H9 (cell line): ENCODE measurements around the gene ARNT2. TPM values are rescaled to one million over a fixed set of nuclear protein-coding genes. Genes with fewer than 3 reads are reported as not detected.

Experiments used
- DNase-seq: peaks from one replicate; pipeline ENCODE4 v3.0.0-alpha.2; 2017
- H2AFZ ChIP-seq: one replicate; pipeline ENCODE4 v1.6.1; 2013; ENCODE audit warnings: mild to moderate bottlenecking, low read length, control low read depth, moderate library complexity
- H2AK5ac ChIP-seq: 2 replicates; pipeline ENCODE4 v1.6.1; 2013; ENCODE audit warnings: low read length, control low read depth, mixed read lengths; ENCODE audit not compliant: insufficient read length
- H2BK120ac ChIP-seq: one replicate; pipeline ENCODE4 v1.6.1; 2013; ENCODE audit warnings: low read depth, mild to moderate bottlenecking, low read length, control low read depth, inconsistent platforms; ENCODE audit not compliant: poor library complexity, severe bottlenecking
- H2BK12ac ChIP-seq: 2 replicates; pipeline ENCODE4 v1.6.1; 2013; ENCODE audit warnings: low read length, control low read depth, mixed read lengths, low read depth; ENCODE audit not compliant: insufficient read length
- H2BK15ac ChIP-seq: 2 replicates; pipeline ENCODE4 v1.6.1; 2013; ENCODE audit warnings: low read depth, low read length, control low read depth
- H2BK20ac ChIP-seq: one replicate; pipeline ENCODE4 v1.6.1; 2013; ENCODE audit warnings: low read depth, mild to moderate bottlenecking, low read length, control low read depth, inconsistent platforms; ENCODE audit not compliant: poor library complexity, severe bottlenecking
- H2BK5ac ChIP-seq: 2 replicates; pipeline ENCODE4 v1.6.1; 2013; ENCODE audit warnings: low read length, control low read depth, mixed read lengths; ENCODE audit not compliant: insufficient read length
- H3K14ac ChIP-seq: 2 replicates; pipeline ENCODE4 v1.6.1; 2013; ENCODE audit warnings: low read length, control low read depth; ENCODE audit not compliant: insufficient read depth
- H3K18ac ChIP-seq: 2 replicates; pipeline ENCODE4 v1.6.1; 2013; ENCODE audit warnings: low read depth, mild to moderate bottlenecking, mixed read lengths, low read length, control low read depth; ENCODE audit not compliant: insufficient read length
- H3K23ac ChIP-seq: 2 replicates; pipeline ENCODE4 v1.6.1; 2013; ENCODE audit warnings: low read length, control low read depth, mixed read lengths, low read depth; ENCODE audit not compliant: insufficient read length
- H3K23me2 ChIP-seq: 2 replicates; pipeline ENCODE4 v1.6.1; 2013; ENCODE audit warnings: low read depth, mild to moderate bottlenecking, mixed read lengths, low read length, control low read depth; ENCODE audit not compliant: insufficient read length, poor library complexity, severe bottlenecking
- H3K27ac ChIP-seq: 2 replicates; pipeline ENCODE4 v1.5.1; 2013; ENCODE audit warnings: low read length, control low read depth, mixed read lengths, low read depth; ENCODE audit not compliant: insufficient read length
- H3K27me3 ChIP-seq: 2 replicates; pipeline ENCODE4 v1.6.1; 2013; ENCODE audit warnings: low read length, control low read depth, inconsistent platforms; ENCODE audit not compliant: insufficient read depth
- H3K4ac ChIP-seq: 2 replicates; pipeline ENCODE4 v1.6.1; 2013; ENCODE audit warnings: low read depth, mild to moderate bottlenecking, control low read depth, inconsistent platforms, low read length, moderate library complexity
- H3K4me1 ChIP-seq: 2 replicates; pipeline ENCODE4 v1.6.1; 2013; ENCODE audit warnings: low read length, control low read depth, inconsistent platforms; ENCODE audit not compliant: insufficient read depth
- H3K4me2 ChIP-seq: 2 replicates; pipeline ENCODE4 v1.6.1; 2013; ENCODE audit warnings: low read length, control low read depth, mixed read lengths; ENCODE audit not compliant: insufficient read length, insufficient read depth
- H3K56ac ChIP-seq: 2 replicates; pipeline ENCODE4 v1.6.1; 2013; ENCODE audit warnings: low read depth, mild to moderate bottlenecking, mixed read lengths, low read length, control low read depth; ENCODE audit not compliant: insufficient read length
- H3K79me1 ChIP-seq: 2 replicates; pipeline ENCODE4 v1.6.1; 2013; ENCODE audit warnings: low read depth, mild to moderate bottlenecking, moderate library complexity, low read length, control low read depth, inconsistent platforms; ENCODE audit not compliant: insufficient read depth, poor library complexity, severe bottlenecking
- H3K79me2 ChIP-seq: 2 replicates; pipeline ENCODE4 v1.6.1; 2013; ENCODE audit warnings: low read length, control low read depth, inconsistent platforms; ENCODE audit not compliant: insufficient read depth
- H3K9ac ChIP-seq: 2 replicates; pipeline ENCODE4 v1.6.1; 2013; ENCODE audit warnings: low read length, control low read depth, mixed read lengths; ENCODE audit not compliant: insufficient read length; ENCODE audit errors: extremely low read depth
- H3K9me3 ChIP-seq: one replicate; pipeline ENCODE4 v1.6.1; 2013; ENCODE audit warnings: low read depth, low read length, inconsistent platforms; ENCODE audit not compliant: control insufficient read depth
- H3T11ph ChIP-seq: one replicate; pipeline ENCODE4 v1.6.1; 2013; ENCODE audit warnings: mild to moderate bottlenecking, low read length, control low read depth, inconsistent platforms
- H4K20me1 ChIP-seq: one replicate; pipeline ENCODE4 v1.6.1; 2013; ENCODE audit not compliant: control insufficient read depth, insufficient read length, insufficient read depth
- H4K5ac ChIP-seq: 2 replicates; pipeline ENCODE4 v1.6.1; 2013; ENCODE audit warnings: low read depth, mild to moderate bottlenecking, mixed read lengths, low read length, control low read depth; ENCODE audit not compliant: insufficient read length
- H4K8ac ChIP-seq: replicated peaks from 2 replicates; pipeline ENCODE4 v1.6.1; 2013; ENCODE audit warnings: low read length, control low read depth, mixed read lengths, low read depth; ENCODE audit not compliant: insufficient read length
- H4K91ac ChIP-seq: 2 replicates; pipeline ENCODE4 v1.6.1; 2013; ENCODE audit warnings: low read depth, mild to moderate bottlenecking, moderate library complexity, mixed read lengths, low read length, control low read depth; ENCODE audit not compliant: insufficient read length
- H3K27ac Mint-ChIP-seq, 3 experiments: 2 replicates in 2 of 3; 3 replicates in 1 of 3; pipeline ENCODE4 v1.8.0; 2020 to 2021; ENCODE audit warnings: mixed read lengths in 3 of 3, mild to moderate bottlenecking in 1 of 3, moderate library complexity in 1 of 3
- H3K27me3 Mint-ChIP-seq: 2 replicates; pipeline ENCODE4 v1.8.0; 2021; ENCODE audit warnings: low read depth, mild to moderate bottlenecking, moderate library complexity, mixed read lengths
- H3K36me3 Mint-ChIP-seq, 3 experiments: 2 replicates in 2 of 3; 3 replicates in 1 of 3; pipeline ENCODE4 v1.8.0; 2020 to 2021; ENCODE audit warnings: low read depth in 3 of 3, mixed read lengths in 3 of 3; ENCODE audit not compliant: insufficient read depth in 1 of 3
- H3K4me1 Mint-ChIP-seq, 2 experiments: 2 replicates each; pipeline ENCODE4 v1.8.0; 2020; ENCODE audit warnings: mixed read lengths in 2 of 2
- H3K4me3 Mint-ChIP-seq, 2 experiments: 2 replicates in 1 of 2; 3 replicates in 1 of 2; pipeline ENCODE4 v1.8.0; 2020 to 2021; ENCODE audit warnings: mild to moderate bottlenecking in 2 of 2, mixed read lengths in 2 of 2, moderate library complexity in 1 of 2
- H3K9me3 Mint-ChIP-seq, 2 experiments: 2 replicates in 1 of 2; 3 replicates in 1 of 2; pipeline ENCODE4 v1.8.0; 2020; ENCODE audit warnings: mild to moderate bottlenecking in 2 of 2, mixed read lengths in 2 of 2, moderate library complexity in 1 of 2
- CTCF ChIP-seq: fragments of 200-600 bp; sonication (generic); conservative IDR thresholded peaks from 3 replicates; pipeline ENCODE4 v1.8.0; 2021; ENCODE audit warnings: antibody characterized with exemption, mild to moderate bottlenecking
- WGBS: extraction: QIAGEN DNeasy Blood & Tissue Kit; methylation state at CpG from one replicate; pipeline ENCODE4 v1.1.7; 2013; ENCODE audit warnings: missing lambda C conversion rate, low lambda C conversion rate, mixed read lengths; ENCODE audit not compliant: insufficient read length; ENCODE audit errors: extremely low coverage; 5-methylcytosine and 5-hydroxymethylcytosine counted together
- total RNA-seq: library from RNA; stranded (reverse); gene quantifications from 2 replicates; pipeline ENCODE4 v1.2.1, GENCODE V29; 2021

The ARNT2 gene
- total RNA-seq, 1 experiment from 2014 or later = 10.5 TPM

- WGBS = no CpG with 5 or more reads among the region's 2 CpGs
- peaks cover 4% of the 10 kb centered on the region; the same call in 1 of the 2 replicates for H3K27me3 ChIP-seq
These were observed 1.8 kb downstream of the ARNT2 start for GRCh38 chr15:80405970-80406369.

More at GRCh38 chr15:80405970-80406369, 1.8 kb downstream of the ARNT2 start:
- Histone ChIP-seq H3K23ac (no peak overlapping the region), H3K4me1 (no peaks in the 10 kb centered on the region), H2AFZ (no peak overlapping the region), H3K18ac (no peak overlapping the region), H3K9me3 (no peaks in the 10 kb centered on the region), H3T11ph (no peak overlapping the region), H2BK5ac (no peak overlapping the region), H3K79me1 (no peaks in the 10 kb centered on the region), H4K20me1 (no peaks in the 10 kb centered on the region), H3K56ac (no peak overlapping the region), H3K4ac (no peak overlapping the region), H2AK5ac (no peak overlapping the region), H2BK120ac (no peak overlapping the region), H3K9ac (no peak overlapping the region), H4K91ac (no peak overlapping the region), H3K27ac (no peak overlapping the region), H3K79me2 (no peaks in the 10 kb centered on the region), H2BK12ac (no peak overlapping the region), H3K4me2 (no peak overlapping the region), H3K23me2 (peaks cover 13% of the 10 kb centered on the region), H3K14ac (no peak overlapping the region), H2BK15ac (no peak overlapping the region), H2BK20ac (no peak overlapping the region), H4K8ac (no peak overlapping the region), H4K5ac (no peak overlapping the region)
- TF ChIP-seq CTCF = no peak
- no peak for DNase-seq
- Mint-ChIP-seq H3K27me3 (peaks cover 61% of the 10 kb centered on the region), H3K36me3 (peaks cover 0 to 2% (median 0%) of the 10 kb centered on the region in 3 experiments; a peak in 1 of 7 replicates), H3K9me3 (no peaks in the 10 kb centered on the region; a peak in 1 of 5 replicates), H3K4me3 (no peak overlapping the region; a peak in 1 of 5 replicates), H3K27ac (no peak overlapping the region), H3K4me1 (peaks cover 15% of the 10 kb centered on the region in 2 experiments)
